HG02885 (cell line): ENCODE data around the gene ATP5F1D.

ENCODE experiments used
- ATAC-seq: cut with Tn5 transposase; IDR thresholded peaks from one replicate; pipeline ENCODE4 v1.9.1; 2021; ENCODE audit warnings: mild to moderate bottlenecking; ENCODE audit not compliant: unreplicated experiment, poor library complexity

ATP5F1D gene

DNA sequence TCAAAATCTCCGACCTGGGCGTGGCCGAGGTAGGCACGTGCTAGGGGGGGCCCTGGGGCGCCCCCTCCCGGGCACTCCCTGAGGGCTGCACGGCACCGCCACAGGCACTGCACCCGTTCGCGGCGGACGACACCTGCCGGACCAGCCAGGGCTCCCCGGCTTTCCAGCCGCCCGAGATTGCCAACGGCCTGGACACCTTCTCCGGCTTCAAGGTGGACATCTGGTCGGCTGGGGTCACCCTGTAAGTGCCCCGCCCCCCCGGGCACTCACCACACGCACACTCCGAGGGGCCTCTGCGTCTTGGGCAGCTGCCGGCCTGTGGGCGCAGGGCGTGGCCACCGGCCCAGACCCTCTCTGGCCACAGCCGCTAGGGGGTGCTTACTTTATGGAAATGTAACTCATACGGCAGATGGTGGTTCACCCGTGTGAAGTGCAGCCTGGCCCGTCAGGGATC lies 21.0 kb upstream of the ATP5F1D start:
- ATAC-seq: no peak

DNA sequence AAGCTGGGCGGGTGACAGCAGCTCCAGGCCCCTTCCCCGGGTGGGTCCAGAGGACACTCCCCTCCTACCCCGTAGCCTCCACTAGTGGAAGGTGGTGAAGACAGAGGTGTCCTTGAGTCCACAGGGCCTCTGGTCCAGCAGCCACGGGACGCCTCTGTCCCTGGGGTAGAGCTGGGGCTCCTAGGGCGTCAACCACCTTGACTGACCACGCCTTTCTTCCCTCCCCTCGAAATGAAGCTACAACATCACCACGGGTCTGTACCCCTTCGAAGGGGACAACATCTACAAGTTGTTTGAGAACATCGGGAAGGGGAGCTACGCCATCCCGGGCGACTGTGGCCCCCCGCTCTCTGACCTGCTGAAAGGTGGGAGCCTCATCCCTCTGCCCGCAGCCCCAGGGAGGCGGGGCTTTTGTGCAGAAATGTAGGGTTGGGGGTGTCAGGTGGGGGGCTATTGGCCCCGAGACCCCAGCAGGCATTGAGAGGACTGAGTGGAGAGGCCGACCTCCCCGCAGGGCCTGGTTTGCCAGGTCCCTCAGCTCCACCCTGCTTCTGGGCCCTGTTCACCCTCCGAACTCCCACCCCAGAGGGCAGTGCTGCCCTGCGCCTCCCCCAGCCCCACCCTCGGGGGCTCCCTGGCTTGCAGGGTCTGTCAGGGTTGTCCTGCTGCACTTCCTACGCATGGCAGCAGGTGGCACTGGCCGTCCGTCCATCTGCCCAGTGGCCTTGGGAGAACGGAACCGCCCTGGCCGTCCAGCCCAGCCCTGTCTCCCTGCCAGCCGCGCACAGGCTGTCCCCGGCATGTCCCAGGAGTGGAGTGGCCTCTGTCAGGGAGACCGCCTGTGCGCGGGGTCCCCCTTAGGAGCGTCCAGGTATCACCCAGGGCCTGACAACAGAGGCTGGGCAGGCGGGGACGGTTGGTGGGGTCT lies 20.3 kb upstream of the ATP5F1D start:
- no peak for ATAC-seq

GRCh38 chr19:1221904-1222255 lies 19.7 kb upstream of the ATP5F1D start:
- ATAC-seq: no peak

DNA sequence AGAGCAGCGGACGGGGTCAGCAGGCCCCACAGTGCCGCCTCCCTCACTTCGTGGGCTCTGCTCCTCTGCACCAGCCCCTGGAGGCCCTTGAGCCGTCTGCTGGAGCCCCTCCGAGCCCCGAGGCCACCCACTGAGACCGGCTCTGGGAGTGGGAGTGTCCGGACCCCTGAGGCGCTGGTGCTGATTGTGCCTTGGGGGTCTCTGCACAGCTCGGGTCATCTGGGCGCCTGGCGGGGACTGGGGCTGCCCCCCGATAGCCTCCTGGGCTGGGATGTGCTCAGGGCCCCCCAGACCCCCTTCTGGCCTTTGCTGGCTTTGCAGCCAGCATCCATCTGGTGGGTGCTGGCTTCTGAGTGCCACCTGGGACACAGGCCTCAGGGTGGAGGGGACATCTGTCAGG lies 19.2 kb upstream of the ATP5F1D start:
- no peak for ATAC-seq

- no peak for ATAC-seq
Measured at GRCh38 chr19:1223018-1223855, 18.3 kb upstream of the ATP5F1D start.

DNA sequence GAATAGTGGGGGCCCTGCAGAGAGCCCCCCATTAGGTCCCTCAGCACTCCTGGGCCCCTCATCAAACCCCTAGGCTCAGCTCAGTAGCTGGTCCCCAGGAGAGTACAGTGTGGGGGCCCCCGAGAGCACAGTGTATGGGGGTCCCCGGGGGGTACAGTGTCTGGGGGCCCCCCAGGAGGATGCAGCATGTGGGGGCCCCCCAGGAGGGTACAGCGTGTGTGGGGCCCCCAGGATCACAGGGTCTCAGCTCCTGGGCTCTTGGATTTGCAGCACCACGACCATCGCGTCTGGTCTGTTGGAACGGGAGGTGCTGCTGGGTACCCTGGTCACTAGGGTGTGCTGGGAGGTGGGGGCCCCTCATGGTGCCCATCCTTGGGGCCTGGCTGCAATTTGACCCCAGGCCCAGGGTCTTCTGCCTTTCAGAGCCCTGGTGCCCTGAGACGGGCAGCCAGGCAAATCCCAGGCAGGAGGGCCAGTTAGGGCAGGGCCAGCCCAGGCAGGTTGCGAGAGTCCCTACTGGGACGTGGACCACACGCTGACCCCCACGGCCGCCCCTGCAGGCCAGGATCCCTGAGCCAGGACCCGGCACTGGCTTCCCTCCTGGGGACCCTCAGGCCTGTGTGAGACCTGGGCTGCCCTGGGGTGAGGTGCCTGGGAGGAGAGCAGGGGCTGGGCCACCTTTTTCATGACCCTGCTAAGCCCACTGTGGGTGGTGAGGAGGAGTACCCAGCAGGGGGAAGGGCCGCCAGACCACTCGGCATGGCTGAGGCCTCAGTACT lies 17.3 kb upstream of the ATP5F1D start:
- no peak for ATAC-seq

GRCh38 chr19:1224847-1225246 lies 16.7 kb upstream of the ATP5F1D start:
- no peak for ATAC-seq

GRCh38 chr19:1225440-1226226 lies 15.9 kb upstream of the ATP5F1D start:
- no peak for ATAC-seq

- no peak for ATAC-seq
Measured at GRCh38 chr19:1226227-1226518, 15.4 kb upstream of the ATP5F1D start.

GRCh38 chr19:1226522-1227303 lies 14.8 kb upstream of the ATP5F1D start:
- ATAC-seq: no peak

DNA sequence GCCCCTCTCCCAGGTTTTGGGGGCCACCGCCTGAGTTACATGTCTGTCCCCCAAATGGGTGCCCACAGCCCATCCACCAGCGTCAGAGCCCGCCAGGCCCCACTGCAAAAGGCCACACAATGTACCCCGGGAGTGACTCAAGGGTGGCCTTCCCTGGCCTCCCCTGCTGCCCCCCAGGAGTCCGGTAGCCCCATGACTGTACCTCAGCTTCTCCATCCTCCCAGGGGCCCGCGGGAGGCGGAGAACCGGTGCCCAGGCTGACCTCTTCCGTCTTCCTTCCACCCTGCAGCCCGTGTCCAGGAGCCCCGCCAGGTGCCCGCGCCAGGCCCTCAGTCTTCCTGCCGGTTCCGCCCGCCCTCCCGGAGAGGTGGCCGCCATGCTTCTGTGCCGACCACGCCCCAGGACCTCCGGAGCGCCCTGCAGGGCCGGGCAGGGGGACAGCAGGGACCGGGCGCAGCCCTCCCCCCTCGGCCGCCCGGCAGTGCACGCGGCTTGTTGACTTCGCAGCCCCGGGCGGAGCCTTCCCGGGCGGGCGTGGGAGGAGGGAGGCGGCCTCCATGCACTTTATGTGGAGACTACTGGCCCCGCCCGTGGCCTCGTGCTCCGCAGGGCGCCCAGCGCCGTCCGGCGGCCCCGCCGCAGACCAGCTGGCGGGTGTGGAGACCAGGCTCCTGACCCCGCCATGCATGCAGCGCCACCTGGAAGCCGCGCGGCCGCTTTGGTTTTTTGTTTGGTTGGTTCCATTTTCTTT lies 14.1 kb upstream of the ATP5F1D start:
- no peak for ATAC-seq

DNA sequence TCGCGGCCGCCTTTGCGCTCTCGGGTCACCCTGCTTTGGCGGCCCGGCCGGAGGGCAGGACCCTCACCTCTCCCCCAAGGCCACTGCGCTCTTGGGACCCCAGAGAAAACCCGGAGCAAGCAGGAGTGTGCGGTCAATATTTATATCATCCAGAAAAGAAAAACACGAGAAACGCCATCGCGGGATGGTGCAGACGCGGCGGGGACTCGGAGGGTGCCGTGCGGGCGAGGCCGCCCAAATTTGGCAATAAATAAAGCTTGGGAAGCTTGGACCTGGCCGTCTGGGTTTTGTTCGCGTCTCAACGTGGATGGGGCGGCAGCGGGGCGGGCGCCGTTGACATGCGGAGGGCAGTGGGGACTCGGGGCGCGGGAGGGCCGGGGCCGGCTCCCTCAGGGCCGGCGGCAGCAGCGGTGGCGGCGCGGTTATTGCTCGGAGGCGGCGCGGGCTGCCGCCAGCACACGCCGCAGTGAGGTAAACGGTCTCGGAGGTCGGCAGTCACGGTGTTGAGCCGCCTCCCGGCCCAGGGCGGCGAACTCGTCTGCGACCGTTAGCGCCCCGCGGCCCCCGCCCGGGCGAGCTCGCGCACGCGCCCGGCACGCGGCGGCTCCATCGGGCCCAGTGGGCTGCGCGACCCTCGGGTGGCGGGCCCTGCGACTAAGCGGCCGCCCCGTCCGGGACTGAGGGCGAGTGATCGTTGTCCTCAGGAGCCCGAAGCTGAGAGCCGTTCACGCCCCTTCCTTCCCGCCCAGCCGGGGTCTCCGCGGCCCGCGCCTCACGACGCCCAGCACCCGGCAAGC lies 13.2 kb upstream of the ATP5F1D start:
- ATAC-seq: no peak

- ATAC-seq: no peak
Measured at GRCh38 chr19:1229056-1229923, 12.3 kb upstream of the ATP5F1D start.

DNA sequence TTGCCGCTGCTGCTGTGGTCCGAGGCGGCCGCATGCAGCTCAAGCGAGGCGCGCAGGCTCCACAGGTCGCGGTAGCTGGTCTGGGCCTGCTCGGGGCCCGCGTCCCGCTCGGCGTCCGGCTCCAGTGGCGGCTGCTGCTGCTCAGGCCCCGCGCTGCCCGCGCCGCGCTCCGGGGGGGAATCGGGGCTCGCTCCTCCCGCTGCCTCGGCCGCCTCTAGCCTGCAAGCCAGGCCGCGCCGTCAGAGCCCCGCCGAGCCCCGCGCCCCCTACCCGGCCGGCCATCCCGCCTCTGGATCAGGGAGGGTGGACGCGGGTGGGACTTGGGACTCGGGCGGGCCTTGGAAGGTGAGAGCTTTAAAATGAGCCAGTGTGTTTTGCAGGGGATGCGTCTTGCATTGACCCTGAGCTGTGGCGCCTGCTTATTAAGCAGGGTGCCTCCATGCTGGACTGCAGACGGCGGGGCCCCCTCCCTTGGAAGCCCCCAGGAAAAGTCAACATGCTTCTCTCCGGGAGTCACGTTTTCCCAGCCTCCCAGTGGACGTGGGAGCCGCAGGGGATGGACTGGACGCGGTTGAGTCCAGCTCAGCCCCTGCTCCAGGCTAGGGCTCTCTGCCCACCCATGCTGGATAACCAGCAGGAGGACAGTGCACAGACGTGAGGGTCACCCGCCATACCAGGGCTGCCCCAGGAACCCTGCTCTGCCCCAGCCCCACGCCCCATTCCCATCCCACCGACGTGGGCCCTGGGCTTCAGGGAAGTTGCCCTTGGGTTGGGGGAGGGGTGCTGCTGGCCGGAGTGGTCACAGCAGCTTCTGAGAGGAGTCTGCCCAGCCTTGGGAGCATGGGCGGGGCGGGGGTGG lies 11.4 kb upstream of the ATP5F1D start:
- ATAC-seq: no peak

- no peak for ATAC-seq
Measured at GRCh38 chr19:1230783-1231489, 10.6 kb upstream of the ATP5F1D start.
